CD4-positive, alpha-beta T cell treated with Interleukin-1 beta for 1 hour (primary cell): ENCODE measurements around the gene BMP4.

Experiments
- DNase-seq, 2 donors: peaks; one replicate each; pipeline ENCODE4 v3.0.0-alpha.2; 2020 to 2022

BMP4 gene

DNA sequence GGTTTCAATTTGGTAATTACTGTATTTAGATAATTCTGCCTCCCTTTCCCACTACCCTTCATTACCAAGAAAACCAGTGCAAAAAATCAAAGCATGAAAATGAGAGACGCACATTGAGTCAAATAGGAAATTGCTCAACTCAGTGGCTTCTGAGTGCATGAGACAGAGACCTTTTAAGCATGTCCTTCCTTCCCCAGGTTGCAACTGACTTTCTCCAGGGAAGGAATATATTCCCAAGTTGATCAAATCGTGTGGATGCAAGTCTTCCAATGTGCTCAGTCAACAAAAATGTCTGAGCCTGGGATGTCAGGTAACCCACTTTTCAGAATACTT lies 12.9 kb downstream of the BMP4 start:
- no peak for DNase-seq

DNA sequence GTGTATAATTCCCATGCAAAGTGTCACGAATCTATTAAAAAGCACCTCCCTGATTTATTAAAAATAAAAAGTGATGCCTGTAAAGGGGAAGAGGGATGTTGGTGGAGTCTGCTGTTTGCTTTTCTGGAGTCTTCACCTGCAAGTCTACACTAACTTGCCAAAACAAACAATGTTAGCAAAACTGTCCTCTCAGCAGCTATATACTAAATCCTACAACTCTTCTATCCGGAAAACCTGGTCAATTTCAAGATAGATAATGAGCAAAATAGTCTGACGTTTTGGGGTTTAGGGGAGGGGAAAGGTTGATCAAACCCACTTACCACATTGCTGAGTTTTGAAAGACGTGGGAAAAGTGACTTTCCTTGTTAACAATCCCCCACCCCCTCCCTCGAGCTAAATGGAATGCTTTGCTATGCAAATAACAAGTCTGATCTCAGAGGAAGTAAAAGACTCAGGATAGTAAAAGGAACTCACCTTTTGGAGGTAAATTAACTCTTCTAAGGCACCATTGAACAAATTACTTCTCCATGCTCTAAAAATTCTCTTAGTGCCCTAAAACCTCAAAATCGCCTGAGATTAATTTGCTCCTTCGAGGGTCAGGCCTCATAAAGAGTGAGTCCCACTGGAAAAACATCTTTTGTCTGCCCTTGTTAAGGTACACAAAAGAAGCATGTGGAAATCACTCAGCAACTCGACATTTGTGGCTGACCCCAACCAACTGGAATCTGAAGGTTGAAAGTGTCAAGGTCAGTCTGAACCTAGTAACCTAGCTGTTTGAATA lies 13.5 kb downstream of the BMP4 start:
- no peak for DNase-seq

DNA sequence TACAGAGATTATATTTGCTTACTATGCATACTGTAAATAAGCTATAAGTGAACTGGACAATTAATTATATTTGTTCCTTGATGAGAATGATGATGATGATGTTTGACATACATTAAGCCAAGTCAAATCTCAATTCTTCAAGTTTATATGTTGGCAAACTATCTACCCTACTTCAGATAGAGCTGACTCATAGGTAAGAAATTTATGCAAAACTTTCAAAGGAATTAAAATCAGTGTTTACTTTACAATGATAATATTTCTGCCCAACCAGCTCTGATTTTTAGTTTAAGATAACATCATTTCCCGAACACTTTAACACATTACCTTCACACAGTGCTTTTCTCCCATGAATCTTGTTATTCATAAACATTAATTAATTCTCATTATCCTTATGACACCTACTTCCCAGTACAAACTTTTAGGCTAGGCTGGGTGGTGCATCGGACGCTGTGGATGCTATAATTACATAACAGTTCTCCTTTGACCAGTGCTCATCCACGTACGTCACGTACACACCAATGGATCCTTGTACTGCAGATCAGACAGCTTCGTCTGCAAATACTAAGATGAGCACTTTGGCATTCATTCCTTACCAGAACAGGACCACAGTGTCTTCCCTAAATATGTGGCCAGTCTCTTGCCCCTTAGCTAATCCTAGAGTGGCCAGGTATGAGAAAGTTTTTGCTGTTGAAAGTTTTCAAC lies 18.3 kb downstream of the BMP4 start:
- no peak for DNase-seq

DNA sequence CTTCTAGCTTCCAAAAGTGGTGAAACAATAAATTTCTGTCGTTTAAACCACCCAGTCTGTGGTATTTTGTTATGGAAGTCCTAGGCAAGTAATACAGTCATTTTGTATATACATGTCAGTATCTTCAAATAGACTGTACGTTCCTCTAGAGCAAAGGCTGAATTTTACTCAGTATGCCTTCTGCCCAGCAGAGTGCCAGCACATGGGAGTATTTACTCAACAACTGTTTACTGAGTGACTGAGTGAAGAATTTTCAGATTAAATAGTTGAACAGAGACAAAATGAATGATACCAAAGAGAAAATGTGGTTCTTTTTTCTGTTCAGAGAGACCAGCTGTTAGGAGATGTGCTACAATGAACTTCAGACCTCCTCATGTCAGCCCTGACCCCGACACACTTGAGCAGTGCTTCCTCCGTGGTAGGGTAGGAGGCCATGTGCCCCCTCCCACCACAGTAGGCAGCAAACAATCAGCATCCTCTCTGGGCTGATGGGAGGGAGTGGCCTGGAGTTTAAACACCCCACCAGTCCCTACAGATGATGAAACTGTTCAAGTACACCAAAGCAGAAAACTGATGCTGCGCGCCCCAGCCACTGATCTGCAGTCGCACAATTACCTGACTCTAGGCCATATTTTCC lies 21.7 kb downstream of the BMP4 start:
- no peak for DNase-seq

DNA sequence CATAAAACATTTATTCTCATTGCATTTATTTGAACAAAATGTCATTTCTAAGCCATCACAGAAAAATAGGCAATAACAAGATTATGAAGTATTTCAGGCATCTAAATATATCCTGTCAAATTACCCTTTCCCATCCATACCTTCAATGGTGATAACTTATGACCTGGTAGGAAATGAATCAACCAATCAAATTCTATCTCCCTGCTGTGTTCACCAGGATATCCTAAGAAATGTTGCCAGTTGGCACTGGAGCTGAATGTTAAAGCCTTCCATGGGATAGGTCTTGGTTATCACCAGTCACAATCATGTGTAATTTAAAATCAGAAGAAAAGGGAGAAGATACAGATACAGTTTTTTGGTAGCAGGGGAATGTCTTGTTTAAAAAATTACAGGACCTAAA lies 23.7 kb downstream of the BMP4 start:
- no peak for DNase-seq

DNA sequence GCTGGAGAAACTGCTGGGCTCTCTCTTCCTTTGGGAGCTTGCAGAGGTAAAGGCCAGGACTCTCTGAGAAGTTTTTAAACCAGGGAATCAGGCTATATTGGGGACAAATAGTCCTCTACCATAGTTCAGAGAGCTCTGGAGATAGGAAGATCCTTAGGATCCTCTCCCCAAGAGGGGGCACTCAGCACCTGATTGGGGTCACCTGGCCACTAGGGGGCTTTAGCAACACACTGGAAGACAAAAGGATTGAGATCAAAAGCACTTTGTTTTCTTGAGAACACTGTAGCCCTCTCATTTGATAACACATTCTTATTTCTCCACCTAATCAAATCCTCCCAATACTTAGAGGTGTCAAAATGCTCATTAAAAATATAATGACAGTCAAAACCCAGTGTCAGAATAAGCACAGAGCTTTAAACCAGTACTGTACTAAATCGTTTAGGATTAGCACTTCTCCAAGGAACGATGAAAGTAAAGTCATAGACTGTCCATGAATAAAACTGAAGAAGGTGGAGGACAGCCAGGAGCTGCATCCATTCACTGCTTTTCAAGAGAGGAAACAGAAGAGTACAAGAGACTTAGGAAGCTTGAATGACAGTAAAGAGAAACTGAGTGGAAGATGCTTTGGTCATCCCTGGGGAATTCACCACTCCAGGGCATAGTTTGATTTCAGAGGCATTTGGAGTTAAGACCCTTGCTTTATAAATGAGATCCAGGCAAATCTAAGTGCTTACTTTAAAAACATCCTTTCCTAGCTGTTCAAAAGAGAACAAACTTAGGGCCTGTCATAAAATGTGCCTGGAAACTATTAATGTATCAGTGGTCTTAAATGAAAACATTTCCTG lies 26.5 kb downstream of the BMP4 start:
- no peak for DNase-seq

DNA sequence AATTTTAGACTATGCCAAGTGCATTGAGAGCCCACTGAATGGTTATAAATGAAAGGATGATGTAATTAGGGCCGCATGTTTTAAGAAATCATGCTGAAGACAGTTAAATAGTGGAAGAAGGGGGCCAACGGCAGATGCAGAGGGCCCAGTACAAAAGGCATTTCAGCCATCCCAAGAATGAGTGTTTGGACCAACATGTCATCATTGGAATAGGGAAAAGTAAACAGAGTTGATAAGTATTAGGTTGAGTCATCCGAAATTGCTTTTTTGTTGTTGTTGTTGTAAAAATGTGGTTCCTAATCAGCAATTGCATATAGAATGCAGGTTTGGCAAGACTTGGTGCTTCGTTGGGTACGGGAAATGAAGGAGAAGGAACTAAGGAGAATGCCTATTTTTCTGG lies 29.5 kb downstream of the BMP4 start:
- no peak for DNase-seq

DNA sequence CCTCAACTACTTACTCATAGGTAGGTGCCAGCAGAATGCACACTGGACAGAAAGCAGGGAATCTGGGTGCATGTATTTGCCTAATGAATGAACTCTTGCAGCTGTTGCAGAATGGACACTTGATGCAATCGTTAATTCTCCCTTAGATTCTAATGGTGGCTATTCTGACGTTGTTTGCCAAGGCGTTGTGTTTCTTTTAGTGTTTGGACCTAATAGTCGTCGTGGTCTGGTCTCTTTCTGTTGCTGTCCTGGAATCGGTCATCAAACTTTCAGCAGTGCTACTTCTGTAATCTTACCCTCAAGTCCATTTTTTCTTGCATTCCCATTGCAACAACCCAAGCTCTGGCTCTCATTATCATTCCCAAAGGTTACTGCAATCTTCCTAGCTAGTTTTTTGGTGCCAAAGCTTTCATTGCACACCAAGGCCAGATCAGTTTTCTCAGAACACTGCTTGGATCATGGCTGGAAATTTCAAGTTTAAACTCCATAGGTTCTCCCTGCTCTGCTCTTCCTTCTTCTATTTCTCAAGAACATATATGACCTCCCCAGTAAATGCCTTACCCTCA lies 31.3 kb downstream of the BMP4 start:
- no peak for DNase-seq

DNA sequence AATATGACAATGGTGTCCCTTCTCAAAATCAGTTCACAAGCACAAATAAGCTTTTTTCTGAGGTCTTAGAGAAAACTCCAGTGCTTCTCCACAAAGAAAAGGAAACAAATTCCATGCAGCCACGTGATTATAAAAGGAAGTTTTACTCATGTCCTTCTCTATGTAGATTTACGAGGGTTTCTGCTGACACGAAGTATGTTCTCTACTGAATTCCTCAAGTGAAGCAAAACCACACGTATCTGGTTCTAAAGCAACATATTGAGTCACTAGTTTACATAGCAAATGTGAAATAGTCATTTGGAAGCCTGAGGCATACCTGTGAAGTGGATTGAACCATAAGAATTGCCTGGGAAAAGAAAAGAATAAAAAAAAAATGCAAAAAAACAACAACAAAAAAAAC lies 31.9 kb downstream of the BMP4 start:
- DNase-seq, result no peak

DNA sequence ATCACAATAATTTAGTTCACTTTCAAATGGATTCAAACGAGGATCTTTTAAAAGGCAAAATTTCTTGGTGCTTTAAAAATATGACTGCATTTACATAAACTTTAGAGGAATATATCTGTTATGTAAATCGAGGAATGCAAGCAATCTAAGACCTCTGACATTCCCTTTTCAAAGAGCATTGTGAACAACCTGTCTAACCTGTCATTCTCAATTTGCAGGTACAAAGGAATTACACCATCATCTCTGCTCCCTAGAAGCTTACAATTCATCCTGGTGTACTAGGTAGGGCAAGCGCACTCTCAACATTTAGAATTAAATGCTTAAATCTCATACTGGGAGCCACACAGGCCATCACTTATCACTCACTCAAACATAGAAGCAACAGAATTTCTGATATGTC lies 35.6 kb downstream of the BMP4 start:
- no peak for DNase-seq

DNA sequence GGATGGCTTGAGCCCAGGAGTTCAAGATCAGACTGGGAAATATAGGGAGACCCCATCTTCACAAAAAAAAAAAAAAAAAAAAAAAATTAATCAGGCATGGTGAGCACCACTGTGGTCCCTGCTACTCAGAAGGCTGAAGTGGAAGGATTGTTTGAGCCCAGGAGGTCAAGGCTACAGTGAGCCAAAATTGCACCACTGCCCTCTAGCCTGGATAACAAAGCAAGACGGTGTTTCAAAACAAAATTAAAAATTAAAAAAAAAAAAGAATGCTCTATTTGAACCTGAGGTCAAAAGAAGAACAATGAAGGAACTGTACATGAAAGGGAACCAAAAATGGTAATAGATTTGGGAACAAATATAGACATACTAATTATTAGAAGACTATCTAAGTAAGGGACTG lies 40.4 kb downstream of the BMP4 start:
- no peak for DNase-seq

DNA sequence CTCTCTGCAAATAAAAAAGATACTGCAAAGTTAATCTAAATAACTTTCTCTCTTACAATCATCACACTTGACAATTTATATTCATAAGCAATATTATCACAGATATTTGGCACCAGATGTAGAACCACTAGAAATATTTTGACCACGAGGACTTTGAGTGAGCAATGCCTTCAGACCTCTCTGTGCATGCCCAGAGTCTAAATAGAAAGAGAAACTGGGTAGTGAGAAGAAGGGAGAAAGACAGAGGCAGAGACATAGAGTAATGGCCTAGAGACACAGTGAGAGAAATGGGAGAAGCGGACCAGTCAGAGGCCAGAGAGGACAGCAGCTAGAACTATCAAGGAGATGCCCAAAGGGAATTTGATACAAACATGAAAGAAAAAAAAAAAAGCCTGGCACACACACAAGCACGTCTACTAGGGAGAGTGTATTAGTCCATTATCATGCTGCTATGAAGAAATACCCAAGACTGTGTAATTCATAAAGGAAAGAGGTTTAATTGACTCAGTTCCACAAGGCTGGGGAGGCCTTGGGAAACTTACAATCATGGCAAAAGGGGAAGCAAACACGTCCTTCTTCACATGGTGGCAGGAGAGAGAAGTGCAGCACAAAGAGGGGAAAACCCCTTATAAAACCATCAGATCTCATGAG lies 41.1 kb downstream of the BMP4 start:
- DNase-seq, result no peak

DNA sequence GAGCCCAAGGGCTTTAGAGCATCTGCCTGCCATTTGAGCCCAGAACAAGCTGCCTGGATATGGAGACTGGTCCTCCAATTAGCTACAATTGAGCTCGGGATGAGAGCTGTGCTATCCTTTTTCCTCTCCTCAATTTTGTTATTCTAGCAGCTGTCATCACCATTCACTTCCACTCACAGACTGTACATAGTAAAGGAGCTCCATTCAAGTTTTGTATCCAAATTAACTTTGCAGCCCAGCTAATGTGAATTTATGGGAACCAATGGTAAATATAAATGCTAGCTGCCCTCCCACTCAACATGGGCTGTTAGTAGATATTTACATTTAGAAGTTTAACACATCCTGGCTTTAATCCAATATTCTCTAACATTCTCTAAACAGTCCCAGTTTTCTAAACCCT lies 44.6 kb downstream of the BMP4 start:
- DNase-seq, result no peak

DNA sequence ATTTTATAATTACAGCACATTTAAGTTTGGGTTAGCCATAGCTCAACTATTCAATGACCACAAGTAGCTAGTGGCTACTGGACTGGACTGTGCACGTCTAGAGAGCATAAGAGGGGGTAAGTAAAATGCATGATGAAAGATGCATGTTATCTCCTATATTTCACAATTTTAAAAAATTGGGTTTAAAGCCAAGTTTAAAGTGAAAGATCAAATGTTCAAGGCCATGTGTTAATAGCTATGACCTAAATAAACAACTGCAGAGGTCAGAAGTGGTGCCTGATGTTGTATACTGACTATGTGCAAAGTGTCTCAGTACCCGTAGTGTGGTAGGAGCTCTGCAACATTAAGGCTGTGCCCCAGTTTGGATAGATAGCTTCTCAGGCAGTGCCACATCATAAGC lies 48.2 kb downstream of the BMP4 start:
- DNase-seq, result no peak

DNA sequence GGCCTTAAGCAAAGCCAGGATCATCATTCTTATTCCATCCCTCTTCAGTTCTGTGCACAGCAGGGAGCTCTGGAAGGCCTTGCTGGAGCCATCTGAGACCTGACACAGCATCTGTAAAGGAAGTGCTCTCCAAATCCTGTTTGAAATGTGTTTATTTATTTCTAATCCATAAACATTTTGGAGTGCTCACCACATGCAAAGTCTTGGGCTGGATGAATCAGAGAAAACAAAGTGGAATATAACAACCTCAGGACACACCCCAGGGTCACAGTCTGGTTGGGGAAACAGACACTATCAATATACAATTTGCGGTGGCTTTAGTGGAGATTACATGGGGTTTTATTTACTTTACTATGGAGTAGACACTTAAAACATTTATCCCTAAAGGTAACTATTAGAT lies 54.3 kb downstream of the BMP4 start:
- DNase-seq, result no peak

DNA sequence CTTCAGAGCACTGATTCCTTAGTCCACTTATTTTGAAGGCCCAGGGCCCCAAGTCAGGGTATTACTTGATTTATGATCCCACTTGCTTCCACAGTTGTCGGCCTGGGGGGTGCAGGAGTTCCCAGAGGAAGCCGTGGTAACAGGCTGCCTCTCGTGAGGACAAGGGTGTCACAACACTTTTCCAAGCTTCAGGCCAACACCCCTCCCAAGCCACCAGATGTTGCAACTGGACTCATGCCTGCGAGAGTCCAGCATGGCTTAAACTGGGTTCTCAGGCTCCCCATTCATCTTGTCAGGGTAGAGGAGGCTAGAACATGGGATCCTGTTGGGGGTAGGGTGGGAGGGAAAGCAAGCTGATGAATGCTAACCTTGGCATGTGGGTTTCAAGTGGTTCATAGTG lies 56.1 kb downstream of the BMP4 start:
- DNase-seq, result no peak
